ENCODE data around the gene AFAP1L1. TPM values are rescaled to one million over a fixed set of nuclear protein-coding genes. Genes with fewer than 3 reads are reported as not detected.

AFAP1L1 gene
- total RNA-seq, 2 experiments from 2014 or later = not detected

GRCh38 chr5:149254506-149254905, 17.2 kb upstream of the AFAP1L1 start:
- Histone ChIP-seq H3K9me2 (ENCODE audit: insufficient read depth, low read length) (no peaks in the 10 kb centered on the region), H3K4me2 (ENCODE audit: low read length) (no peak overlapping the region), H4K20me1 (ENCODE audit: insufficient read depth, low read length) (no peaks in the 10 kb centered on the region), H3K79me2 (ENCODE audit: insufficient read depth, low read depth, low read length) (no peaks in the 10 kb centered on the region), H2AFZ (ENCODE audit: low read length) (no peak overlapping the region), H3K36me3 (ENCODE audit: insufficient read depth, low read length) (no peaks in the 10 kb centered on the region), H3K4me1 (ENCODE audit: insufficient read depth, low read length, poor library complexity, severe bottlenecking) (no peaks in the 10 kb centered on the region), H3K27ac (ENCODE audit: low read depth, low read length, poor library complexity, severe bottlenecking) (no peak overlapping the region), H3K9me3 (ENCODE audit: low read length) (no peaks in the 10 kb centered on the region), H3K4me3 (ENCODE audit: low read depth, low read length, poor library complexity, severe bottlenecking) (no peak overlapping the region)
- BruUV-seq (replicated peaks) = no TSS peak
- POLR2A ChIA-PET = no interaction called here
- CTCF ChIA-PET (ENCODE audit: unreplicated experiment) = interaction anchor here (1.0 kb wide), 1 partner anchor 11 kb away, joined by 3 read pairs; no protein-coding TSS in a partner anchor
- intact Hi-C loops (cut with micrococcal nuclease; ENCODE audit: unreplicated experiment) = no loop called here
- no peak for TF ChIP-seq CTCF (conservative IDR thresholded peaks at IDR 0.05; ENCODE audit: low read length)
- TF ChIP-seq EZH2phosphoT487 (IDR thresholded peaks at IDR 0.05; ENCODE audit: borderline replicate concordance, low read depth, low read length) = no peak
- no peak for DNase-seq (ENCODE audit: low spot score)

DNA sequence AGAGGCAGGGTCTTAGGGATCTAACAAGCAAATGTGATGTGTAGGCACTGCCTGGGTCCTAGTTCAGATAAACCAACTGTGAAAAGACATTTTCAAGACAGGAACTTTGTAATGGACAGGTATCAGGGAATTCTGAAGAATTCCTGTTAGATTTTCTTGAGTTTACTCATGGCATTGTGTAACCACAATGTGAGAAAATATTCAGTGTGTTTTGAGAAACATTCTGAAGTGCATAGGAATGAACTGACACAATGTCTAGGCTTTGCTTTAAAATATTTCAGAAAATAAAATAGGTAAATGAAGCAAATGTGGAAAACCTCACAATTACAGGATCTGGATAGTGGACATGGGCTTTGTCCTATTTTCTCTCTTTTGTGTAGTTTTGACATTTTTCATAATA, 15.2 kb upstream of the AFAP1L1 start:
- Histone ChIP-seq H4K20me1 (ENCODE audit: insufficient read depth, low read length) (no peaks in the 10 kb centered on the region), H2AFZ (ENCODE audit: low read length) (no peak overlapping the region), H3K4me3 (ENCODE audit: low read depth, low read length, poor library complexity, severe bottlenecking) (no peak overlapping the region), H3K36me3 (ENCODE audit: insufficient read depth, low read length) (no peaks in the 10 kb centered on the region), H3K9me3 (ENCODE audit: low read length) (no peaks in the 10 kb centered on the region), H3K79me2 (ENCODE audit: insufficient read depth, low read depth, low read length) (no peaks in the 10 kb centered on the region), H3K27ac (ENCODE audit: low read depth, low read length, poor library complexity, severe bottlenecking) (no peak overlapping the region), H3K9me2 (ENCODE audit: insufficient read depth, low read length) (no peaks in the 10 kb centered on the region), H3K4me1 (ENCODE audit: insufficient read depth, low read length, poor library complexity, severe bottlenecking) (no peaks in the 10 kb centered on the region), H3K4me2 (ENCODE audit: low read length) (no peak overlapping the region)
- BruUV-seq (replicated peaks) = no TSS peak
- TF ChIP-seq CTCF (conservative IDR thresholded peaks at IDR 0.05; ENCODE audit: low read length) (no peak), EZH2phosphoT487 (IDR thresholded peaks at IDR 0.05; ENCODE audit: borderline replicate concordance, low read depth, low read length) (no peak)
- DNase-seq (ENCODE audit: low spot score) = no peak
- ChIA-PET CTCF (ENCODE audit: unreplicated experiment) (no interaction called here), POLR2A (interaction anchor here (0.7 kb wide), 2 partner anchors 25 to 441 kb away, joined by 4 read pairs; no protein-coding TSS in a partner anchor)
- intact Hi-C loops (cut with micrococcal nuclease; ENCODE audit: unreplicated experiment) = no loop called here

DNA sequence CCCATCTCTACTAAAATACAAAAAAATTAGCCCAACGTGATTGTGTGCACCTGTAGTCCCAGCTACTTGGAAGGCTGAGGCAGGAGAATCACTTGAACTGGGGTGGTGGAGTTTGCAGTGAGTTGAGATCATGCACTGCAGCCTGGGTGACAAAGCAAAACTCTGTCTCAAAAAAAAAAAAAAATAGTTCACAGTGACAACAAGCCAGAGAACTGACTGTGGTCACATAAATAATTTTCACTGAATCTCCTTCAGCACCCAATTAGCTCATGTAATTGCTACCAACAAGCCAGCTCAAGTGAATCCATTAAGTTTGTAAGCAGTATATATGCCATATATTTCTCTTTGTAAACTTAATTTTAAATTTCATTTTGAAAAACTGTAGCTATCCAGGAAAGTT, 14.5 kb upstream of the AFAP1L1 start:
- no peak overlapping the region for H3K27ac ChIP-seq (ENCODE audit: low read depth, low read length, poor library complexity, severe bottlenecking)
- ChIA-PET POLR2A (interaction anchor here (0.7 kb wide), 2 partner anchors 26 to 442 kb away, joined by 4 read pairs; no protein-coding TSS in a partner anchor), CTCF (ENCODE audit: unreplicated experiment) (no interaction called here)
- no peaks in the 10 kb centered on the region for H3K36me3 ChIP-seq (ENCODE audit: insufficient read depth, low read length)
- no peaks in the 10 kb centered on the region for H3K4me1 ChIP-seq (ENCODE audit: insufficient read depth, low read length, poor library complexity, severe bottlenecking)
- TF ChIP-seq CTCF (conservative IDR thresholded peaks at IDR 0.05; ENCODE audit: low read length) (no peak), EZH2phosphoT487 (IDR thresholded peaks at IDR 0.05; ENCODE audit: borderline replicate concordance, low read depth, low read length) (no peak)
- intact Hi-C loops (cut with micrococcal nuclease; ENCODE audit: unreplicated experiment) = no loop called here
- no peak overlapping the region for H3K4me2 ChIP-seq (ENCODE audit: low read length)
- H3K9me2 ChIP-seq (ENCODE audit: insufficient read depth, low read length) = no peaks in the 10 kb centered on the region
- no TSS peak for BruUV-seq (replicated peaks)
- H3K4me3 ChIP-seq (ENCODE audit: low read depth, low read length, poor library complexity, severe bottlenecking) = no peak overlapping the region
- no peaks in the 10 kb centered on the region for H3K9me3 ChIP-seq (ENCODE audit: low read length)
- no peak for DNase-seq (ENCODE audit: low spot score)
- no peaks in the 10 kb centered on the region for H3K79me2 ChIP-seq (ENCODE audit: insufficient read depth, low read depth, low read length)
- no peak overlapping the region for H2AFZ ChIP-seq (ENCODE audit: low read length)
- H4K20me1 ChIP-seq (ENCODE audit: insufficient read depth, low read length) = no peaks in the 10 kb centered on the region

Data from OCI-LY7 (cell line).